ENCODE measurements around the gene SRRD. TPM values are rescaled to one million over a fixed set of nuclear protein-coding genes. Genes with fewer than 3 reads are reported as not detected.

The SRRD gene
- total RNA-seq, 3 donors from 2014 or later, result 8.8 to 17.4 (median 15.0) TPM

GRCh38 chr22:26535603-26535908, 51.9 kb downstream of the SRRD start:
- no peak for TF ChIP-seq POLR2AphosphoS5 (IDR thresholded peaks at IDR 0.05)
- TF ChIP-seq CTCF (IDR thresholded peaks at IDR 0.05), result no peak
- no peak for TF ChIP-seq POLR2A (IDR thresholded peaks at IDR 0.05)
- Histone ChIP-seq H3K36me3 (no peaks in the 10 kb centered on the region), H3K9me3 (no peaks in the 10 kb centered on the region), H3K4me1 (peaks cover 0 to 6% of the 10 kb centered on the region in 2 donors), H3K4me3 (no peak overlapping the region), H3K27ac (no peak overlapping the region), H3K27me3 (no peaks in the 10 kb centered on the region)
- no peak for DNase-seq (ENCODE audit: low spot score in 2 of 2)
- intact Hi-C loops (cut with DNase I; ENCODE audit: low total_unique reads), result no loop called here

- H3K4me3 ChIP-seq, result no peak overlapping the region
- H3K9me3 ChIP-seq, result no peaks in the 10 kb centered on the region
- no peaks in the 10 kb centered on the region for H3K36me3 ChIP-seq
- H3K27me3 ChIP-seq, result no peaks in the 10 kb centered on the region
- H3K27ac ChIP-seq, result no peak overlapping the region
- intact Hi-C loops (cut with DNase I; ENCODE audit: low total_unique reads), result no loop called here
- DNase-seq (ENCODE audit: low spot score in 2 of 2), result no peak
- peaks cover 0 to 6% of the 10 kb centered on the region in 2 donors for H3K4me1 ChIP-seq
- TF ChIP-seq POLR2AphosphoS5 (IDR thresholded peaks at IDR 0.05) (no peak), POLR2A (IDR thresholded peaks at IDR 0.05) (no peak), CTCF (IDR thresholded peaks at IDR 0.05) (no peak)
Observed at GRCh38 chr22:26536056-26536761, 52.5 kb downstream of the SRRD start.

GRCh38 chr22:26536762-26537134, 53.1 kb downstream of the SRRD start:
- intact Hi-C loops (cut with DNase I; ENCODE audit: low total_unique reads), result no loop called here
- H3K27ac ChIP-seq, result no peak overlapping the region
- peaks cover 0 to 6% of the 10 kb centered on the region in 2 donors for H3K4me1 ChIP-seq
- H3K4me3 ChIP-seq, result no peak overlapping the region
- TF ChIP-seq CTCF (IDR thresholded peaks at IDR 0.05), result no peak
- no peak for TF ChIP-seq POLR2AphosphoS5 (IDR thresholded peaks at IDR 0.05)
- TF ChIP-seq POLR2A (IDR thresholded peaks at IDR 0.05), result no peak
- DNase-seq (ENCODE audit: low spot score in 2 of 2), result no peak
- H3K9me3 ChIP-seq, result no peaks in the 10 kb centered on the region
- H3K36me3 ChIP-seq, result no peaks in the 10 kb centered on the region
- H3K27me3 ChIP-seq, result no peaks in the 10 kb centered on the region

- intact Hi-C loops (cut with DNase I; ENCODE audit: low total_unique reads), result no loop called here
- no peaks in the 10 kb centered on the region for H3K27me3 ChIP-seq
- H3K36me3 ChIP-seq, result no peaks in the 10 kb centered on the region
- no peak overlapping the region for H3K27ac ChIP-seq
- no peak for DNase-seq (ENCODE audit: low spot score in 2 of 2)
- H3K4me3 ChIP-seq, result no peak overlapping the region
- H3K4me1 ChIP-seq, result no peaks in the 10 kb centered on the region
- no peaks in the 10 kb centered on the region for H3K9me3 ChIP-seq
- TF ChIP-seq POLR2AphosphoS5 (IDR thresholded peaks at IDR 0.05), result no peak
- no peak for TF ChIP-seq POLR2A (IDR thresholded peaks at IDR 0.05)
Observed at GRCh38 chr22:26540119-26540518, 56.4 kb downstream of the SRRD start.

GRCh38 chr22:26541167-26541819, 57.6 kb downstream of the SRRD start:
- Histone ChIP-seq H3K27ac (no peak overlapping the region), H3K9me3 (no peaks in the 10 kb centered on the region), H3K4me1 (no peaks in the 10 kb centered on the region), H3K36me3 (no peaks in the 10 kb centered on the region), H3K4me3 (no peak overlapping the region), H3K27me3 (no peaks in the 10 kb centered on the region)
- TF ChIP-seq POLR2AphosphoS5 (IDR thresholded peaks at IDR 0.05) (no peak), CTCF (IDR thresholded peaks at IDR 0.05) (no peak)
- no peak for DNase-seq (ENCODE audit: low spot score in 2 of 2)
- intact Hi-C loops (cut with DNase I; ENCODE audit: low total_unique reads), result no loop called here

Measured in breast epithelium (tissue), 4 donors.